Prostate gland (tissue), 2 donors: ENCODE results near the gene EXOC8. TPM values are rescaled to one million over a fixed set of nuclear protein-coding genes. Genes with fewer than 3 reads are reported as not detected.

Experiments used
- DNase-seq: peaks from one replicate; pipeline ENCODE4 v3.0.0-alpha.2; 2019; ENCODE audit warnings: low spot score
- H3K27ac ChIP-seq, 2 donors: fragments of 200-600 bp; sonication (generic); 2 replicates each; pipeline ENCODE4 v1.5.1; 2017 to 2019
- H3K27me3 ChIP-seq: fragments of 200-600 bp; sonication (generic); replicated peaks from 2 replicates; pipeline ENCODE4 v1.5.1; 2019; ENCODE audit not compliant: insufficient read depth
- H3K36me3 ChIP-seq, 2 donors: fragments of 200-600 bp; sonication (generic); 1 replicate in 1 of 2; 2 replicates in 1 of 2; pipeline versions ENCODE4 v1.5.1 to v1.8.1; 2017 to 2019
- H3K4me1 ChIP-seq: fragments of 200-600 bp; sonication (generic); replicated peaks from 2 replicates; pipeline ENCODE4 v1.5.1; 2019
- H3K4me3 ChIP-seq, 2 donors: fragments of 200-600 bp; sonication (generic); 2 replicates each; pipeline ENCODE4 v1.5.1; 2017 to 2019
- H3K9me3 ChIP-seq: fragments of 200-600 bp; sonication (generic); 2 replicates; pipeline ENCODE4 v1.5.1; 2017
- POLR2A ChIP-seq: fragments of 450-650 bp; IDR thresholded peaks from one replicate; pipeline ENCODE4 v1.6.1; 2016; ENCODE audit warnings: antibody characterized with exemption, mild to moderate bottlenecking
- POLR2AphosphoS5 ChIP-seq: sonication (generic); formaldehyde crosslinking; IDR thresholded peaks from one replicate; pipeline ENCODE4 v1.6.1; 2017; ENCODE audit warnings: antibody characterized with exemption
- WGBS: methylation state at CpG from one replicate; pipeline ENCODE4 v1.1.5; 2018; 5-methylcytosine and 5-hydroxymethylcytosine counted together
- intact Hi-C: fragments of 100-400 bp; cut with DNase I; formaldehyde crosslinking; loops from one replicate; pipeline ENCODE4 v1.14.2; 2022
- total RNA-seq, 2 donors: library from RNA; depleted of rRNA; stranded (reverse); fragments of >200 nt; gene quantifications; one replicate each; pipeline ENCODE4 v1.1.0, GENCODE V29; 2016
- TF ChIP-seq, protein P1 (sequence below), 4 experiments: fragments of 200-600 bp in 2 of 4; fragments of 450-650 bp in 2 of 4; sonication (generic) in 2 of 4; IDR thresholded peaks; 1 replicate in 3 of 4; 2 replicates in 1 of 4; pipeline ENCODE4 v1.5.1; 2016 to 2019; ENCODE audit warnings: antibody characterized with exemption in 4 of 4, mild to moderate bottlenecking in 2 of 4, moderate library complexity in 2 of 4

Gene EXOC8
- total RNA-seq, 2 donors from 2014 or later = 11.9 to 14.8 TPM

DNA sequence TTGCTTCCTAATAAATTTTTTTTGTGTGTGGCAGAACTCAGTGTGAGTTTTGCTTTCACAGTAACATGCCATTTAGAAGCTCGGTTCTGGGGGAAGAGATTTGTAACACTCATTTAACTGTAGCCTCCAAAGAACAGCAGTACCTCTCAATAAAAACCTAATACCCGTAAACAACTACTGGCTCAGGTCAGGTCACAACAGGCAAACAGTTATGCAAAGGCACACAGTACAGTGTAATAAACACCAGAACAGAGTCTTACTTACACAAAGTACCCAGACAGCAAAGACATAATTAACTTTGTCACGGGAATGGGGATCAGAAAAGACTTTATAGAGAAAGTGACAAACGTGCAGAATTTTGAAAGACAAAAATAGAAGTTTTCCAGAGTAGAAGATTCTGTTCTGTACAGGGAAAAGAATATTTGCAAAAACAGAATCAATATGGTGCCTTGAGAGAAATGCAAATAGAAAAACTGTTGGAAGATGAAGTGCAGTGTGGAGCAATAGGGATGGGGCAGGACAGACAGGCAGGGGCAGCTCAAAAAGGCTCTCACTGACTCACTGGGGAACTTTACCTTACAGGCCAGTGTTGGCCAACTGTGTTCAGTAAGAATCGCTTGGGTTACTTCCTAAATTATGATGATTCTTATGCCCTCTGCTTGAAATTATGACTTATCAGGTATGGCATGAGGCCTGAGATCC, 45.7 kb upstream of the EXOC8 start:
- no peak overlapping the region for H3K4me3 ChIP-seq
- DNase-seq = no peak
- WGBS = 27% methylated on average over 5 of the region's 5 CpGs
- H3K27ac ChIP-seq = no peak overlapping the region
- intact Hi-C loops = loop anchor here (5.0 kb wide), 1 partner anchor 39 kb away; the partner anchor contains the start of gene EGLN1
- TF ChIP-seq POLR2AphosphoS5 = no peak
- TF ChIP-seq POLR2A = no peak
- TF ChIP-seq, protein P1, sequence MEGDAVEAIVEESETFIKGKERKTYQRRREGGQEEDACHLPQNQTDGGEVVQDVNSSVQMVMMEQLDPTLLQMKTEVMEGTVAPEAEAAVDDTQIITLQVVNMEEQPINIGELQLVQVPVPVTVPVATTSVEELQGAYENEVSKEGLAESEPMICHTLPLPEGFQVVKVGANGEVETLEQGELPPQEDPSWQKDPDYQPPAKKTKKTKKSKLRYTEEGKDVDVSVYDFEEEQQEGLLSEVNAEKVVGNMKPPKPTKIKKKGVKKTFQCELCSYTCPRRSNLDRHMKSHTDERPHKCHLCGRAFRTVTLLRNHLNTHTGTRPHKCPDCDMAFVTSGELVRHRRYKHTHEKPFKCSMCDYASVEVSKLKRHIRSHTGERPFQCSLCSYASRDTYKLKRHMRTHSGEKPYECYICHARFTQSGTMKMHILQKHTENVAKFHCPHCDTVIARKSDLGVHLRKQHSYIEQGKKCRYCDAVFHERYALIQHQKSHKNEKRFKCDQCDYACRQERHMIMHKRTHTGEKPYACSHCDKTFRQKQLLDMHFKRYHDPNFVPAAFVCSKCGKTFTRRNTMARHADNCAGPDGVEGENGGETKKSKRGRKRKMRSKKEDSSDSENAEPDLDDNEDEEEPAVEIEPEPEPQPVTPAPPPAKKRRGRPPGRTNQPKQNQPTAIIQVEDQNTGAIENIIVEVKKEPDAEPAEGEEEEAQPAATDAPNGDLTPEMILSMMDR (IDR thresholded peaks at IDR 0.05) = no peak
- H3K9me3 ChIP-seq = no peaks in the 10 kb centered on the region
- no peaks in the 10 kb centered on the region for H3K4me1 ChIP-seq
- no peaks in the 10 kb centered on the region for H3K27me3 ChIP-seq
- no peaks in the 10 kb centered on the region for H3K36me3 ChIP-seq

DNA sequence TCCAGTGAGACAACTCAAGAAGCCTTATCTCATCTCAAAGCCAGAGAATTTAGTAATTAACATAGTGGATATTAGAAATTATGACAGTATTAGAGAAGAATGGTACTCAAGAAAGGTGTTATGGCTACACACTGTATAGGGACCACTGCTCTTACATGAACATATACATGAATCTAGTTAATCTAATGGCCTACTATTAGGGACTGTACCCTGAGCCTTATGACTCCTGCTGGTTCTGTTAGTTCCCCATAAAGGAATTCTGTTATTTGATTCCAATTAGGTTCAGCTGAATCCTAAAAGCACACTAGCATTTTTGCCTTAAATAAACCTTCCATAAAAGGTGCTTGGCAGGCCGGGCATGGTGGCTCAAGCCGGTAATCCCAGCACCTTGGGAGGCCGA, 44.8 kb upstream of the EXOC8 start:
- H3K4me1 ChIP-seq = no peaks in the 10 kb centered on the region
- H3K36me3 ChIP-seq = no peaks in the 10 kb centered on the region
- 91% methylated on average over 3 of the region's 3 CpGs for WGBS
- H3K27me3 ChIP-seq = no peaks in the 10 kb centered on the region
- intact Hi-C loops = loop anchor here (5.0 kb wide), 1 partner anchor 40 kb away; the partner anchor contains the start of gene EGLN1
- no peaks in the 10 kb centered on the region for H3K9me3 ChIP-seq
- TF ChIP-seq, protein P1 (IDR thresholded peaks at IDR 0.05) = no peak
- TF ChIP-seq POLR2AphosphoS5 (no peak), POLR2A (no peak)
- no peak overlapping the region for H3K4me3 ChIP-seq
- H3K27ac ChIP-seq = no peak overlapping the region
- DNase-seq = no peak

DNA sequence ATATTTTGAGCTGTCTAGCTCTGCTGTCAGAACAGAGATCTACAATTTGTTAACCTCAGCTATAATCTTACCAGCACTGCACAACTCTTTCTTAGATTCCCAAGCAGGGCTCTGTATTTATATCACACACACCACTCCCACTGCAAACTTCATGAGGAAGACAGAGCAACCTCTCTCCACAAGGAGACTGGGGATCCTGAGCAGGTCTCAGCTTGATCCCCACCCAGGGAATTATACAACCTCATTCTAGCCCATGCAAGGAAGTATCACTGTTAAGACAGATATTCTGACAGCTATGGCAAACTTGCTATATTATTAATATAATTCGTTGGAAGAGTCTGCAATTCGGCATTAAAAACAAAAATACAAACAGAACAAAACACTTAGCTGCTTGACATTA, 44.1 kb upstream of the EXOC8 start:
- TF ChIP-seq, protein P1 (IDR thresholded peaks at IDR 0.05) = no peak
- TF ChIP-seq POLR2A = no peak
- no peak for TF ChIP-seq POLR2AphosphoS5
- H3K27me3 ChIP-seq = no peaks in the 10 kb centered on the region
- intact Hi-C loops = loop anchor here (5.0 kb wide), 1 partner anchor 41 kb away; the partner anchor contains the start of gene EGLN1
- 44% methylated on average over 2 of the region's 2 CpGs for WGBS
- H3K4me3 ChIP-seq = no peak overlapping the region
- no peaks in the 10 kb centered on the region for H3K9me3 ChIP-seq
- no peaks in the 10 kb centered on the region for H3K4me1 ChIP-seq
- no peak for DNase-seq
- H3K27ac ChIP-seq = no peak overlapping the region
- no peaks in the 10 kb centered on the region for H3K36me3 ChIP-seq

DNA sequence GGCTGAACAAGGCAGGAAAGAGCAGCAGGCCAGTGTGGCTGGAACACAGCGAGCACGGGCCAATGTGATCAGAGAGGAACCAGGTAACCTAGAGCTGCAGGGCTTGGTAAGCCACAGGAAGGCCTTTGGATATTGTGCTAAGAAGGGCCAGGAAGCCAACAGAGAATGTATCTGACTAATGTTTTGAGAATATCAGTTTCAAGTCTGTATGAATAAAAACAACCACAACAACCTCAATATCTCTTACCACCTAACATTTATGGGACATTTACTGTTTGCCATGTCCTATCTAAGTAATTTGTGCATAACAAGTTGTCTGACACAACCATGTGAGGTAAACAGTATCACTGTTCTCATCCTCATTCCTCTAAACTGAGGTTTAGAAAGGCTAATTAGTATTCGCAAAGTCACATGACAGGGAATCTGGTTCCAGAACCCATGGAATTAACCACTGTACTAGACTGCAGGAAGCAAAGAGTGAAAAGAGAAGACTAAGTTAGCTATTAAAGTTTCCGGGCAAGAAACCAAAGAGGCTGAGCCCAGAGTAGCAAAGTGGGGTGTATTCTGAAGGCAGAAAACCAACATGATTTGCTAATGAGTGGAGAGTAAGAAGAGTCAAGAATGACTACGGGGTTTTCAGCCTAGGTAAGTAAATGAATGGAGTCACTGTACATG, 39.4 kb upstream of the EXOC8 start:
- no peaks in the 10 kb centered on the region for H3K4me1 ChIP-seq
- H3K36me3 ChIP-seq = no peaks in the 10 kb centered on the region
- no peaks in the 10 kb centered on the region for H3K27me3 ChIP-seq
- intact Hi-C loops = no loop called here
- H3K27ac ChIP-seq = no peak overlapping the region
- H3K9me3 ChIP-seq = no peaks in the 10 kb centered on the region
- no peak overlapping the region for H3K4me3 ChIP-seq
- TF ChIP-seq POLR2AphosphoS5 (no peak), POLR2A (no peak)
- TF ChIP-seq, protein P1 (IDR thresholded peaks at IDR 0.05) = no peak
- no peak for DNase-seq
- WGBS = 78% methylated on average over 5 of the region's 5 CpGs

DNA sequence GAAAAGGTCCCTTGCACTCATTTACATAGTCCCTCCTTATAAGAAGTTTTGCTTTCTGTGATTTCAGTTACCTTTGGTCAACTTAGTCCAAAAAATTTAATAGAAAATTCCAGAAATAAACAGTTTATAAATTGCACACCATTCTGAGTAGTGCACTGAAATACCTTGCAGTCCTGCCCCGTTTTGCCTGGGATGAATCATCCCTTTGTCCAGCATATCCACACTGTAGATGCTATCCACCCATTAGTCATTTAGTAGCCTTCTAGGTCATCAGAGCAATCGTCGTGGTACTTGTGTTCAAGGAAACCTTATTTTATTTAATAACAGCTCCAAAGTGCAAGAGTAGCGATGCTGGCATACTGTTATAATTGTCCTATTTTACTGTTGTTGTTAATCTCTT, 38.4 kb upstream of the EXOC8 start:
- Histone ChIP-seq H3K36me3 (no peaks in the 10 kb centered on the region), H3K4me1 (no peaks in the 10 kb centered on the region), H3K27ac (no peak overlapping the region), H3K27me3 (no peaks in the 10 kb centered on the region), H3K4me3 (no peak overlapping the region), H3K9me3 (no peaks in the 10 kb centered on the region)
- no peak for DNase-seq
- 86% methylated on average over 4 of the region's 4 CpGs for WGBS
- intact Hi-C loops = no loop called here
- no peak for TF ChIP-seq POLR2A
- no peak for TF ChIP-seq POLR2AphosphoS5
- TF ChIP-seq, protein P1 (IDR thresholded peaks at IDR 0.05) = no peak
